ENCODE data around the gene SLC25A42. TPM values are rescaled to one million over a fixed set of nuclear protein-coding genes. Genes with fewer than 3 reads are reported as not detected.

SLC25A42 gene
- total RNA-seq, 1 donor from 2014 or later: 7.5 TPM

DNA sequence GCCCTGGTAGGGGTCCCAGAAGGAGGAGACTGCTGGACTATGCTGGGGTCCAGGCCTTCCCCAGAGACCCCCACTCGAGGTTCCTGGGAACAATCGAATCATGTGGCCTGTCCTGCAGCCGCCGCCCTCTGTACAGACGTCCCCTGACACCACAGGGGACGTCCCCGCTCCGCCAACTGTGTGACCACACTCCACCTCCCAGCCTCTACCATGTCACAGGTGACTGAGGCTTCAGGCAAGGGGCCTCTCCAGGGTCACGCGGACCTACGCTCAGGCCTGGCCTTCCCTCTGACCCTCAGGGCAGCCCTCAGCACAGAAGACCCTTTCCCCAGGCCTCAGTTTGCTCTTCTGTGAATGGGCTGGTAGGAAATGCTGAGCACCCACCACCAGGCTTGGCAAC lies 87.6 kb downstream of the SLC25A42 start:
- H3K27me3 Mint-ChIP-seq (ENCODE audit: unreplicated experiment): peaks cover 6% of the 10 kb centered on the region
- no peaks in the 10 kb centered on the region for H3K9me3 Mint-ChIP-seq (ENCODE audit: unreplicated experiment)
- no peaks in the 10 kb centered on the region for H3K36me3 Mint-ChIP-seq (ENCODE audit: low read depth, unreplicated experiment)
- DNase-seq (ENCODE audit: low spot score): no peak
- TF ChIP-seq, protein P1, sequence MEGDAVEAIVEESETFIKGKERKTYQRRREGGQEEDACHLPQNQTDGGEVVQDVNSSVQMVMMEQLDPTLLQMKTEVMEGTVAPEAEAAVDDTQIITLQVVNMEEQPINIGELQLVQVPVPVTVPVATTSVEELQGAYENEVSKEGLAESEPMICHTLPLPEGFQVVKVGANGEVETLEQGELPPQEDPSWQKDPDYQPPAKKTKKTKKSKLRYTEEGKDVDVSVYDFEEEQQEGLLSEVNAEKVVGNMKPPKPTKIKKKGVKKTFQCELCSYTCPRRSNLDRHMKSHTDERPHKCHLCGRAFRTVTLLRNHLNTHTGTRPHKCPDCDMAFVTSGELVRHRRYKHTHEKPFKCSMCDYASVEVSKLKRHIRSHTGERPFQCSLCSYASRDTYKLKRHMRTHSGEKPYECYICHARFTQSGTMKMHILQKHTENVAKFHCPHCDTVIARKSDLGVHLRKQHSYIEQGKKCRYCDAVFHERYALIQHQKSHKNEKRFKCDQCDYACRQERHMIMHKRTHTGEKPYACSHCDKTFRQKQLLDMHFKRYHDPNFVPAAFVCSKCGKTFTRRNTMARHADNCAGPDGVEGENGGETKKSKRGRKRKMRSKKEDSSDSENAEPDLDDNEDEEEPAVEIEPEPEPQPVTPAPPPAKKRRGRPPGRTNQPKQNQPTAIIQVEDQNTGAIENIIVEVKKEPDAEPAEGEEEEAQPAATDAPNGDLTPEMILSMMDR (IDR thresholded peaks at IDR 0.05; ENCODE audit: unreplicated experiment): no peak
- H3K4me1 Mint-ChIP-seq (ENCODE audit: unreplicated experiment): no peaks in the 10 kb centered on the region
- no peak overlapping the region for H3K4me3 Mint-ChIP-seq (ENCODE audit: unreplicated experiment)
- no peak overlapping the region for H3K27ac Mint-ChIP-seq (ENCODE audit: unreplicated experiment)

DNA sequence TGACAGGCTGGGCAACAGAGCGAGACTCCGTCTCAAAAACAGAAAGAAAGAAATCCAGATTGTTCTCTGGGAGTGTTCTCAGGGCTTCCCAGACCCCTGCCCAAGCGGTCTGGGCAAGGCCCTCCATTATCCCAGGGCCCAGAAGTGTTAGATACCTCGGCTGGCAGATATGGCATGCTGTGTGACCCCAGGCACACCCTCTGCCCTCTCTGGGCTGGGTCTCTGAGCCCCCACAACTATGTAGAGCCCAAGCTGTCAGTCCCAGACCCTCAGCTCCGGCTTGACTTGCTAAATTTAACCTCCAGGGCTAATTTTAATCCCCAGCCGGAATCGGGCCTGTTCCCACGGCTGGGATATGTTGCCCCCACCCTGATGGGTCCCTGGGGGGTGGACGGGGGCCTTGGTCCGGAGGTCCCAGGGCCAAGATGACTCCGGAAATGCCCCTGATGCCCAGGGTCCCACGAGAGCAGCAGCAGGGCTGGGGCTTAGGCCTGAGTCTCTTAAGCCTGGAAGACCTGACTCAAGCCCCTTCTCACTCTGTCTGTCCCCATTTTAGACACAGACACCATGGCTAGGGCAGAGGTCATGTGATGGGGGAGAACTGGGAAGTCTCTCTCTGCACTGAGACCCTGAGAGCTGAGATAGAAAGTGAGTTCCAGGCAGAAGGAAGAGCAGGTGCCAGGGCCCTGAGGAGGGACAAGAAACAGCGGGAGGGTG lies 89.0 kb downstream of the SLC25A42 start:
- Mint-ChIP-seq H3K4me3 (ENCODE audit: unreplicated experiment) (no peak overlapping the region), H3K4me1 (ENCODE audit: unreplicated experiment) (no peaks in the 10 kb centered on the region)
- TF ChIP-seq, protein P1 (IDR thresholded peaks at IDR 0.05; ENCODE audit: unreplicated experiment): no peak

DNA sequence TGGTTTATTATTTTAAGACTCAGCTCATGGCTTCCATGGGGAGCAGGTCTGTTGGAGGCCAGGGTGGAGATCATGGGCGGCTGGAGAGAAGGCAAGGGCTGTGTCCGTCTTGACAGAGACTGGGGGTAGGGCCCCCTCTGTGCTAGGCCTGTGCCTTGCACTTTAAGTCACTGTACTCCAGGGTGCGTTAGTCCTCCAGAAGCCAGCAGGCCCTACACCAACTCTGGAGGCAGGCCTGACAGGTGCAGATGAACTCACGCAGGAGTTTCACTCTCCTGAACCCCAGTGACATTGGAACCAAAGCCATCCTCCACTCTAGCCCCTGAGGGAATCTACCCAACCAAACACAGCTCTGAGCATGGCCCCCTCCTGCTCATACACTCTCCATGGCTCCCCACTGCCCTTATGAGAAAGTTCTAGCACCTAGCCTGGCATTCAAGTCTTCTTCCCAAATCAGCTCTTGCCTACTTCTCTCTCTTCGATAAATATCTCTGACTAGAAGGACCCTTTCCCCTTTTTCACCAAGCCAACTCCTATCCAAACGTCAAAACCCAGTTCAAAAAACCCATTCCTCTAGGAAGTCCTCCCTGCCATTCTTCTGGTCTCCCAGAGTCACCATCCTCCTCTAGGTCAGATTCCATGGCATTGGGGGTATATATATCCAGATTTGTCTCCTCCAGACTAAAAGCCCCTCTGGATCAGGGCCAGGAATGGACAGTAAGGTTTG lies 91.1 kb downstream of the SLC25A42 start:
- no peak overlapping the region for H3K27ac Mint-ChIP-seq (ENCODE audit: unreplicated experiment)
- TF ChIP-seq, protein P1 (IDR thresholded peaks at IDR 0.05; ENCODE audit: unreplicated experiment): no peak
- H3K27me3 Mint-ChIP-seq (ENCODE audit: unreplicated experiment): peaks cover 4% of the 10 kb centered on the region

More for the DNA sequence above, 89.0 kb downstream of the SLC25A42 start:
- Mint-ChIP-seq H3K9me3 (ENCODE audit: unreplicated experiment) (no peaks in the 10 kb centered on the region), H3K27me3 (ENCODE audit: unreplicated experiment) (peaks cover 4% of the 10 kb centered on the region), H3K27ac (ENCODE audit: unreplicated experiment) (no peak overlapping the region), H3K36me3 (ENCODE audit: low read depth, unreplicated experiment) (no peaks in the 10 kb centered on the region)
- no peak for DNase-seq (ENCODE audit: low spot score)

DNA sequence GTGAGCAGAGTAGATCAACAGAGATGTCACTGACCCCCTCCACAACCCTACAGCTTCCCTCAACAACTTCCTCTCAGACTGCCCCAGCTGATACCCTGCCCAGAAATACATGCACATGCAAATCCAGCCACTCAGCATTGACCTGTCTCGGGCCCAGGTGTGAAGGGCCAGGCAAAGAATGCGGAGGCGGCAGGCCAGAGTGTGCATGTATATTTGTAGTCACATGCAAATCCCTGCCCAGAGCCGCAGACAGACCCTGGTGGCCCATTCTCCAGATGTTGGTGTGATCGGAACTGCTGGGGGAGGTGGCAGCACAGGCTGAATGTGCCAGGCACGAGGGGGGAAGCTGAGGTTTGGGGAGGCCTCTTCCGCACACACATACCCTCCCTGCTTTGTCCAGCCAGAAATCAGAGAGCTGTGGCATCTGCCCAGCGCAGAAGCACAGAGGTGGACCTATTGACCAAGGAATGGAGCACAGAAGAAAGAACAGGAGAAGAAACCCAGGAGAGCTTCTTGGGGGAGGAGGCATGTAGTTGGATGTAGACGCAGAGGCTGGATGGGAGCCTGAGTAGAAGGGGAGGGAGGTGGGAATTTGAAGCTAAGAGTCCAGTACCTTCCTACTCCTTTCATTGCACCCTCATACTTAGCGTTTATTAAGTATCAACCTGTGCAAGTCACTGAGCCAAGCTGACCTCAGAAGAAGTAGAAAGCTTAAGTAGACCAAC lies 91.9 kb downstream of the SLC25A42 start:
- Mint-ChIP-seq H3K4me3 (ENCODE audit: unreplicated experiment) (peak overlapping the region; percentile 77), H3K4me1 (ENCODE audit: unreplicated experiment) (no peaks in the 10 kb centered on the region), H3K36me3 (ENCODE audit: low read depth, unreplicated experiment) (no peaks in the 10 kb centered on the region), H3K9me3 (ENCODE audit: unreplicated experiment) (no peaks in the 10 kb centered on the region), H3K27ac (ENCODE audit: unreplicated experiment) (no peak overlapping the region), H3K27me3 (ENCODE audit: unreplicated experiment) (peaks cover 4% of the 10 kb centered on the region)
- TF ChIP-seq, protein P1 (IDR thresholded peaks at IDR 0.05; ENCODE audit: unreplicated experiment): no peak
- no peak for DNase-seq (ENCODE audit: low spot score)

More for the DNA sequence above, 91.1 kb downstream of the SLC25A42 start:
- Mint-ChIP-seq H3K4me1 (ENCODE audit: unreplicated experiment) (no peaks in the 10 kb centered on the region), H3K4me3 (ENCODE audit: unreplicated experiment) (peak overlapping the region; percentile 69), H3K36me3 (ENCODE audit: low read depth, unreplicated experiment) (no peaks in the 10 kb centered on the region), H3K9me3 (ENCODE audit: unreplicated experiment) (no peaks in the 10 kb centered on the region)
- DNase-seq (ENCODE audit: low spot score): no peak

Data from endothelial cell (in vitro differentiated cells).